Measurements from ENCODE around the gene FRYL. TPM values are rescaled to one million over a fixed set of nuclear protein-coding genes. Genes with fewer than 3 reads are reported as not detected.

FRYL gene
- total and polyA plus RNA-seq, 12 donors: 16.5 to 64.4 (median 41.1) TPM

- Histone ChIP-seq H3K9me3 (replicated peaks in 1 of 3) (no peaks in the 10 kb centered on the region), H3K4me1 (replicated peaks in 1 of 2) (peaks cover 0 to 4% of the 10 kb centered on the region in 2 donors), H3K36me3 (replicated peaks in 1 of 2) (no peaks in the 10 kb centered on the region), H3K27me3 (no peaks in the 10 kb centered on the region), H3K27ac (no peak overlapping the region), H3K4me3 (no peak overlapping the region)
- intact Hi-C loops (cut with DNase I): no loop called here
- no peak for DNase-seq
- TF ChIP-seq POLR2A (IDR thresholded peaks at IDR 0.05) (no peak), CTCF (IDR thresholded peaks at IDR 0.05) (no peak)
Observed at GRCh38 chr4:48791313-48791712, 11.2 kb upstream of the FRYL start.

DNA sequence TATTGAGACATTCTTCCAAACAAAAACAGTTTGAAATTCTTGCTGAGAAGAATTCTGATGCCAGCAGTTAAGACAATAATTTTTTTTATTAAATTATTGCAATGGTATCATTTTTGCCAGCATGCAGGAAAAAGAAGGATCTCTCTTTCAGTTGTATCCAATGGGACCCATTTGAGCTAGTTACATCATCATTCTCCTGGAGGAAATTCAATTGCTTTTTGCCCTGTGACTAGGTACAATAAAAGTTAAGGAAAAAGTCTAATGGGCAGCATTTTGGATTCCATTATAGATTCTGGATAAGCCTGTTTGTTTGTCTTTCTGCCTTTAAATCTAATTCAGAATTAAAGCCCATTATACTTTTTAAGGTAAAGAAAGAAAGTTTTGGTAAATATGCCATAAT lies 10.5 kb upstream of the FRYL start:
- Histone ChIP-seq H3K27ac (no peak overlapping the region), H3K36me3 (replicated peaks in 1 of 2) (no peaks in the 10 kb centered on the region), H3K27me3 (no peaks in the 10 kb centered on the region), H3K4me1 (replicated peaks in 1 of 2) (peaks cover 0 to 4% of the 10 kb centered on the region in 2 donors), H3K4me3 (no peak overlapping the region), H3K9me3 (replicated peaks in 1 of 3) (no peaks in the 10 kb centered on the region)
- no peak for TF ChIP-seq CTCF (IDR thresholded peaks at IDR 0.05)
- no peak for TF ChIP-seq POLR2A (IDR thresholded peaks at IDR 0.05)
- DNase-seq: no peak
- intact Hi-C loops (cut with DNase I): no loop called here

DNA sequence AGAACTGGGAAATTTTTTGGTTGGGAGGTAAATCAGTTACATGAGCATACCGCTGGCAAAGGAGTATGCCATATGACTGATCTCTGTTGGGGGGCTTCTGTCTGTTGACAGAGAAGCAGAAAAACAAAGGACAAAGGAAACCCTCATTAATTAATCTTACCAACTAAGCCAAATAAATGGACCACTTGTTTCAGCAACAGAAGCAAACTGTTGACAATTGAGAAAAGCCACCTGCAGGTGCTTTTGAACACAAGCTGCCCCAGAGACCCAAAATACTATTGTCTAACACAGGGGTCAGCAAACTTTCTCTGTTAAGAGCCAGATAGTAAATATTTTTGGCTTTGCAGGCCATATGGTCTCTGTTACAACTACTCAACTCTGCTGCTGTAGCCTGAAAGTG lies 7.0 kb upstream of the FRYL start:
- Histone ChIP-seq H3K4me3 (no peak overlapping the region), H3K27me3 (no peaks in the 10 kb centered on the region), H3K4me1 (replicated peaks in 1 of 2) (no peaks in the 10 kb centered on the region), H3K36me3 (replicated peaks in 1 of 2) (no peaks in the 10 kb centered on the region), H3K9me3 (replicated peaks in 1 of 3) (no peaks in the 10 kb centered on the region), H3K27ac (no peak overlapping the region)
- DNase-seq: no peak
- no peak for TF ChIP-seq CTCF (IDR thresholded peaks at IDR 0.05)
- no peak for TF ChIP-seq POLR2A (IDR thresholded peaks at IDR 0.05)
- WGBS, 4 donors: 62 to 85% (median 70%) methylated on average over 1 of the region's 1 CpG
- intact Hi-C loops (cut with DNase I): loop anchor here in 1 of 2 donors (10.0 kb wide), 1 partner anchor 48 kb away; the partner anchor contains the start of gene OCIAD1

- Histone ChIP-seq H3K27me3 (no peaks in the 10 kb centered on the region), H3K4me1 (replicated peaks in 1 of 2) (no peaks in the 10 kb centered on the region), H3K36me3 (replicated peaks in 1 of 2) (no peaks in the 10 kb centered on the region), H3K4me3 (no peak overlapping the region), H3K9me3 (replicated peaks in 1 of 3) (no peaks in the 10 kb centered on the region), H3K27ac (no peak overlapping the region)
- intact Hi-C loops (cut with DNase I): loop anchor here in 1 of 2 donors (10.0 kb wide), 1 partner anchor 48 kb away; the partner anchor contains the start of gene OCIAD1
- TF ChIP-seq CTCF (IDR thresholded peaks at IDR 0.05) (no peak), POLR2A (IDR thresholded peaks at IDR 0.05) (no peak)
- 82 to 91% (median 84%) methylated on average over 2 of the region's 2 CpGs for WGBS, 4 donors
- no peak for DNase-seq
Observed at GRCh38 chr4:48786549-48786948, 6.5 kb upstream of the FRYL start.

All from adrenal gland (tissue), 12 donors.